Measurements from ENCODE around the gene MUC2.

The MUC2 gene

DNA sequence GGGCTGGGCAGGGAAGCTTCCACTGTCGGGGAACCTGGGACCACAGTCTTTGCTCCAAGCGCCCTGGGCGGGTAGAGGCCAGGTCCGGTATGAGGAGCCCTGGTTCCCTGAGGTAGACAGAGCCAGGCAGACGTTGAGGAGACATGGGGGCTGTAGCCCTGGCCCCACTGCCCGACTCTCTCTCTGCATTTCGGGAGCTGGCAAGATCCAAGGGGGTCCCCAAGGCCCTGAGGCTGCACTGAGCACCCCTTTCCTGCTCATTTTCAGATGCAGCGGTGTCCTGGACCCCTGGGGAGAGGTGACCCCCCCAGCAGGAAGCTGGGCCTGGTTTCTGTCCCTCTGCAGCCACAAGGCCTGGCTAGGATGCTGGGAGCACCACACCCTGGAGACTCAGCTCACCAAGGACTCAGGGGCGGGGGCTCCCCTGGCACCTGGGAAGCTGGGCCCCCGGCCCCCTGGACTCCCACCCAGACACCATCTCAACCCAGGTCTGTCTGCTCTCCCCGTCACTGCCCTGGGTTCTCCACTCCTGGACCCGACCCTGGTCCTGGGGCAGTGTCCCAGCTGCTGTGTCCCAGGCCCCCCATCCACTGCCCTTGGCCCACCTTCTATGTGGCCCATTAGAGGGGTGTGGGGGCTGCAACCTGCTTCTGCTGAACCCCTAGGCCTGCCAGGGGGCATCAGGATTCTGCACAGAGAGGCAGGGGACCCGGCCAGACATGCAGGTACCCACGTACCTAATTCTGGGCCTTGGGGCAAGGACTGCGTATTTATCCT, 23.1 kb upstream of the MUC2 start:
- no peak for DNase-seq (ENCODE audit: low read depth in 3 of 3)

DNA sequence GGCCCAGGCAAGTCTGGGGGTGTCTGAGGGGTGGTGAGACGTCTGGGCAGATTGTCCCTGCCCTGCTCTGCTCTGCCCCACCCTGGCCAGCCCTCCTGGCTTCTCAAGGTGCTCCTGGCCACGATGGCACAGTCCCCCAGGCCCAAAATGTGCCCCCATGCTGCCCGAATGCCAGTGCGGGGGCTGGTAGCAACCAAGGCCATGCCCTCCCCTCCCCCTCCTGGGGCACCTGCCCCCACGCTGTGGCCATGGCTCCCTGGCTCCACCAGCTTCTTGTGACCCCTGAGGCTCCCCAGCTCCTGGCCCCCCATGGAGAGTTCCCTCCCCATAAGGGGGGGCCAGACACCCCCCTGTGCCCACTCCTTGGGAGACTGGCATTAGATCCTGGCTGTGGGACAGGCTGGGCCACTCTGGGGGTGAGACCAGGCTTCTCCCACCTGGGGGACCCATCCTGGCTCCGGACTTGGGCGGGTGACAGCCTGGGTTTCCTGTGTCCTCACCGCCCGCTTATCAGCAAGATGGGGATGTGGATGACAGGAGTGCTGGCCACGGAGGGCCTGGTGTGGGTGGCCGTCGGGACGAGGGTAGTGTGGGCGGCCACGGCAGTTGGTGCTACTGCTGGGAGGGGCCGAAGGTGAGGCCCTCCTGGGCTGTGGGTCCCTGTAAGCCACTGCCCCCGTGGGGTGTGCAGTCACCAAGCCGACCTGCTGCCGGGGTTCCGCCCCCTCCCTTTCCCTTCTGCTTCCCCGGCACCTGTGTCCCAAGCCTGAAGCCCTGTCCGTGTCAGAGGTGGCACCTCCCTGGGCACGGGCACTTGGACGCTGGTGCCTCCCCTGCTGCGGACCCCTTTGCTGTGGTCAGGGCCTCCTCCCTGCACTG, 22.3 kb upstream of the MUC2 start:
- DNase-seq (ENCODE audit: low read depth in 3 of 3) = no peak

DNA sequence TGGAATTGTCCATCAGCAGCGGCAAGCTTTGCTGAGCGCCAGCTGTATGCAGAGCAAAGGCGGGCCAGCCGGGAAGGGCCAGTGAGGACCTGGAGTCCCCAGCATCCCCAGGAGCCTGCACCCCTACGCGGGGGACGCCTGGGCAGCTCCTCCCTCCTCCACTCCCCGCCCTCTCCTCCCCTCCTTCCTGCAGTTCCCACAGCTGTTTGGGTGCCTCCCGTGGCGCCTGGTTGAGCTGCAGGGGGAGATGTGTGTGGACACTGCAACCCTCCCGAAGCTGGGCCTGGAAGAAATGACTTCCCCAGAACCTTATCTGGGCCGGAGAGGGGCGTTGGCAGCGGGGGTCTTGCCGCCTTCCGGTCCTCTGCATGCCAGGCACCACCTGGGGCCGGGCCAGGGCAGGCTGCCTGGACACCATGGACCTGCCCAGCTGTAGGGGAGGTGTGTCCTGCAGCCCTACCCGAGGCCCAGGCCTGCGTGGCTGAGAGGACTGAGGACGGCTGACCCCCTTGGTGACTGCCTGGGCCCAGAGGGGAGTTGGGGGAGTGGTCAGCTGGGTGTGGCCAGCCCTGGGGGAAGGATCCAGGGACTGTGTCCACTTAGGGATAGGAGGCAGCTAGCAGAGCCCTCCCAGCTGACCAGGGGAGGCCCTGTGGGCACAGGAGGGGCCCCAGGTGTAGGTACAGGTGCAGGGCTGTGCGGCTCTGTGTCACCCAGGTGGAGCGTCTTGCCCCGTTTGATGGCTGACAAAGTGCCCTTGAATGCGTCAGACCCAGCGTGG, 21.4 kb upstream of the MUC2 start:
- DNase-seq (ENCODE audit: low read depth in 3 of 3) = no peak

DNA sequence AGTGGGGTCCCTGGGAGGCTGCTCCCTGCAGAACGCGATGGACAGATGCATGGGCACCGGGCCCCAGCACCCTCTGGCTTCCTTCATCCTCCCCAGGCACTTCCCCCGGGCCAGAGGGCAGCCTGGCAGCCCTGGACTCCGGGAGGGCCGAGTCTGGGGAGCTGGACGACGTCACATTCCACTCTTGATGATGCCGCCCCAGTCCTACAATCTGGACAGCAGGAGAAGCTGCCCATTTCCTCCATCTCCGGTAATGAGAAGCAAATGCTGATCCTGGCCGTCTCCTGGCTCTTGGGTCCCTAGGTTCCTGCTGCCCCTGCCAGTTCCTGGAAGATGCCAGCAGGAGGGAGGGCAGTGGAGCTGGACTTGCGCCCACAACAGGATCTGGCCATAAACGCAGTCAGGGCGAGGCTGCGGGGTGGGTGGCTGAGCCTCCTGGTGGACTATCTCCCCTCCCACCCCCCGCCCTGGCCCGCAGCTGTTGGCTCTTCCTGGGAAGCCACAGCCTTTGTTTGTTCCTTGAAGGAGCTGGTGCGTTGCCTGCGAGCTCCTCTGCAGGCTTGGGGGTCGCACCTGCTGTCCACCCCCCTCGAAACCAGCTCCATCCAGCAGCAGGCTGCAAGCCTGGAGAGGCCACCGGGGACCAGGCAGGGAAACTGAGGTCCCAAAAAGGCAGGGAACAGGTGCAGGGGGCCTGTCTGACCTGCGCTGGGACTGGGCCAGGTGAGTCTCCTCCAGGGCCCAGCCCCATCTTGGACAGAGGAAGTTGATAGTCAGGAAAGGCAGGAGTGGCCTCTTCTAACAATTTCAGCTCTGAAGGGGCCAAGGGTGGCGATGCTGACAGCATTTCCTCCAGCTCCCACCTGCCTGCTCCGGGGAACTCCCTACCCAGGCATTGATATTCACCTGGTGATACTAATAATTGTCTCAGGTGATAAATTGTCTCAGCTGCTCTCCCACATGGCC, 20.2 kb upstream of the MUC2 start:
- no peak for DNase-seq (ENCODE audit: low read depth in 3 of 3)

DNA sequence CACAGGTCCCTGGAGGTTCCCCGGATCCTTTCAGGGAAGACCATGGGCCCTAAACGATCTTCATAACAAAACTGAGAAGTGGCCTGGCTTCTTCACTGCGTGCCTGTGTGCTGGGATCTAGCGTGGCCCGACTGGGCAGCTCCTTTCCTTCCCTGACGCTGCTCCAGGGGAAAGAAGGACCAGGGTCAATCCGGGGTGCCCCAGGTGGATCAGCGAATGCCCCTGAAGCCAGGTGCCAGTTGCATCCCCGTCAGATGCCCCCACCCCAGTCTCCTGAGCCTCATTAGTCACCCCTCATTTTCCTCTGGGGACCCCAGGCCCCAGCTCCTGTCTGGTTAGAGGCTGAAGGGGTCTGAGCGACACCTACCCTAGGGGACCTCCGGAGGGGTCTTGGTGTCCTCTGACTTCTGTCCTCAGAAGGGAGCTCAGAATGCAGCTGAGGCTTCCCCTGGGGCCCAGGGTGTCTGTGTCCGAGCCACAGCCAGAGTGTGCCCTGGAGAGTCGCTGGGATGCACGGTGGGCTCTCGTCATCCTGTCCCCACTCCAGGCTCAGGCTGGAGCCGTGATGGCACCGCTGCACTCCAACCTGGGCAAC, 19.5 kb upstream of the MUC2 start:
- no peak for DNase-seq (ENCODE audit: low read depth in 3 of 3)

DNA sequence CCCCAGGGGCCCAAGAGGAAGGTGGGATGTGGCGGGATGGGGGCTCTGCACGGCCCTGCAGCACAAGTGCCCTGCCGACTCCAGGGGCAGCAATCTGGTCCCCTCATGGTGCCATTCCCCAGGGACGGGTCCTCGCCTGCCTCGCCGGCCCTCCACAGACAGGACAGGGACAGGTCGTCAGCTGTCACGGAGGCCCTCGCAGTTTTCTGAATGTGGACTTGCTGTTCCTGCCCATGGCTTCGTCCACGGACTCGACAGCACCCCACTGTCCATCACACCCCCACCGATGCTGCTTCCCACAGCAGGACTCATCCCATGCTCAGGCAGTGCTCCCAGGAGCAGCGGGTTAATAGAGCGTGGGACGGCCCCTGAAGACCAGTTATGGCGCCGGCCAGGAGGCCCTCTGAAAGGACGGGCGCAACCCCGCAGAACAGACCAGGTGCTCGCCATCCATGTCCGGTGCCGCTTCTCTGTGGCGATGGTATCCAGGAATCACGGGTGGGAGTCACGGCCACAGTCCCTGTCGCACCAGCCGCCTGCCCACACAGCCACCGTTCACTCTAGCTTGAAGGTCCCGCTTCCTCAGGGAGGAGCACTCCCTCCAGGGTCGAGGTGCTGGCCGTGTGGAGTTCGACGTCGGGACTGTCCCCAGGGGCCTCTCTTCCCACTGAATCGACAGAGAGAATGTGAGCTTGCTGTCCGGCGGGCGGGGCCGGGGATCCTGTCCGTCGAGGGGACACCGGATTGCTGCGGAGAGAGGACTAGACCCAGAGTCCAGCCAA, 18.5 kb upstream of the MUC2 start:
- no peak for DNase-seq (ENCODE audit: low read depth in 3 of 3)

DNA sequence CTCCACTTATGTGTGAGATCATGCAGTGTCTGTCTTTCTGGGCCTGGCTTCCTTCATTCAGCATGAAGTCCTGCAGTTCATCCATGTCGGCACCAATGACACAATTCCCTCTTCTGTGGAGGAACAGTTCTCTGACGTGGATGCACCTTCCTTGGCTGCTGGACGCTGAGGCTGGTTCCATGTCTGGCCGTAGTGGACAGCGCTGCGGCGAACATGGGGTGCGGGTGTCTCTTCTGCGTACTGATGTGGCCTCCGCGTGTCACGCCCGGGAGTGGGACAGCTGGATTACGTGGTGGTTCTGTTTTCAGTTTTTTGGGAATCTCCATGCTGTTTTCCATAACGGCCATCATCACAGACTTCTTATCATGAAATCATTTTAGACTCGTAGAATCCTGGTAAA, 16.9 kb upstream of the MUC2 start:
- no peak for DNase-seq (ENCODE audit: low read depth in 3 of 3)

DNA sequence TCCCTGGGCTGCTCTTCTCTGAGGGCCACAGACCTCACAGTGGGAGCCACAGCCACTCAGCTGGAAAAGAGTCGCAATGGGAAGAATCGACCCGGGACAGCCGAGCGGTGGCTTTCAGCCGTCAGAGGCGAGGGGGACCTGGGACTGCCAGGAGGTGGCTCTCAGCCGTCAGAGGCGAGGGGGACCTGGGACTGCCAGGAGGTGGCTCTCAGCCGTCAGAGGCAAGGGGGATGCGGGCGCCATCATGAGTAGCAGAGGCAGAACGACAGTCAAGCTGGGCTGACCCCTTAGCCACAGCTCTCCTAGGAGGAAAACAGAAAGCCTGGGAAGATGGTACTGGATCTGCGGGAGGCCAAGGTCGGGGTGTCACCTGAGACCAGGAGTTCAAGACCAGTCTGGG, 14.9 kb upstream of the MUC2 start:
- DNase-seq (ENCODE audit: low read depth in 3 of 3) = no peak

DNA sequence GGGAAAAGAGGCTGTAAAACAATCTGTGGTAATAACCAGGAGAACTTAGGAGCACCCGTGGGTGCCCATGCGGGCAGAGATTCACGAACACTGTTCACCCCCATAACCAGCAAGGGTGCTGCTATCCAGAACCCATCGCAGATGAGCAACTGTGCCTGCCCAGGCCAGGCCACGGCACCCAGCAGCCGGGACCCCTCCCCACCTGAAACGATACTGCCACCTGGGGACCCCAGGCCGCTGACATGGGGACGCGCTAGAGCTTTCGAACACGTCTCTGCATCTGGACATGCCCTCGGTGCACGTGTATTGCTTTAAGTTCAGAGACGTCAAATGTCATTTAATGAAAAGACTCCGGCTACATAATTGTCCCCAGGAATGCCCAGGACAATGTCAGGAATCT, 14.3 kb upstream of the MUC2 start:
- DNase-seq (ENCODE audit: low read depth in 3 of 3) = no peak

DNA sequence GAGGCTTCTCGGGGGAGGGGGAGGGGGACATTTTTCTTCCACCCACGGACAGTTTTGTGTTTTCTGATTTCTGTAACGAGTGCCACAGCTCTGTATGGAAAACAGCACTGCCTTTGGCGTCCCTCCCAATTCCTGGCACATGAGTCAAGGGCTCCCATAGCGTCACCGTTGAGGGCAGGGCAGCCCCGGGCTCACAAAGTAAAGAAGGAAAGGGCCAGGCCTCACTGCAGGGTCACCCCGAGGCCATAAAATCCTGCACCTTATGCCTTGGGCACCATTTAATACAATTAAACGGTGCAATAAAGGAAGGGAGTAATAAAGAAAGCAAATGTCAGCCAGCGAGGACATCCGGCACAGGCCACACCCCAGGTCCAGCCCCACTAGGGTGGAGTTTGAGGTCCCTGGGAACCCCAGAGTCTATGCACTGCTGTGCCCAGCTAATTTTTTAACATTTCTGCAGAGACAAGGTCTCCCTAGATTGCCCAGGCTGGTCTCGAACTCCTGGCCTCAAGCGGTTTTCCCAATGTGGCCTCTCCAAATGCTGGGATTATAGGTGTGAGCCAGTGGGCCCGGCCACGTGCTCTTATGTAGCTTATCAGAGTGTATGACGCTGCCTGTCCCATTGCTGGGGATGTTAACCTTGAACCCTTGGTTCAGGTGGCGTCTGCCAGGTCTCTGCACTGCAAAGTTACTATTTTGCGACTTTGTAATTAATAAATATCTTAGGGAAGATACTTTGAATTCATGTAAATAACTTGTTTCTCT, 13.6 kb upstream of the MUC2 start:
- DNase-seq (ENCODE audit: low read depth in 3 of 3) = no peak

DNA sequence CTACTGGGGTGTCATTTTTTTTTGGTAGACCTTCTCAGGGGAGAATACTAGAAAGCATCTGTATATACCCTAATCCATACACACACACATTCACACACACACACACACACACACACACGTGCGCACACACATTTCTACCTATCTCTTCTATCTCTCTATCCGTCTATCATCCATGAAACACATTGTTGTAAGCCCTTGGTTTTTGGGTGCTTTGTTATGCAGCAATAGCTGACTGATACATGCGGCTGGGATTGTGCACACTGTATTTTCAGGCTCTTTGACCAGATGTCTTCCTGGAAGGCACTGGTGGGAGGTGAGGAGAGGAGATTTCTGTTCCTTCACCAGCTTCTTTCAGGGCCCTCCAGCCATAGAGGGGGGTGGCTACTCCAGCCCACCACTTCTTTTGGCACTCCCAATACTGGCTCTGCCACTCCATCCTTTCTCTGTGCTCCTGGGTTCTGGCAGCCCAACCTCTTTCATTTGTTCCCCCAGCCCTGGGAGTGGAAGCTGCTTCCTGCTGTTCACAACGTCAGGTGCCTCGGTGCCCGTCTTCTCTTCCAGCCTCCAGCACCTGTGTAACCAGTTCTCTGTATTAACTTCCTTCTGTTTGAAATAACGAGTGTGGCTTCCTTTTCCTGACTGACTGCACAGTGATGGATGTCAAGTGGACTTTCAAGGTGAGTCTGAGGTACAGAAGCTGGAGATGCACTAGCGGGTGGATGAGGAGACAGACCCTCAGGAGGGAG, 12.4 kb upstream of the MUC2 start:
- DNase-seq (ENCODE audit: low read depth in 3 of 3) = no peak

DNA sequence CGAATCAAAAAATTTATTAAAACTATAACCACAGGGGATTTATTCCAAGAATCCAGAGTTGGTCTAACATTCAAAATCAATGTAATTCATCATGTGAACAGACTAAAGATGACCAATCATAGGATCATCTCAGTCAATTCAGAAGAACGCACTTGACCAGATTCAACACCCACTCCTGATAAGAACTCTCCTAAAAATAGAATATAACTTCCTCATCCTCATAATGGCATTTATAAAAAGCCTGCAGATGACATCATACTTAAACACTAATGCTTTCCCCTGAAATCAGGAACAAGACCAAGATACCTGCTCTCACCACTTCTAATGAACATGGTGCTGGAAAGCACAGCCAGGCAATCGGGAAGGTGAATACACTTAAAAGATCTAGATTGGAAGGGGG, 10.5 kb upstream of the MUC2 start:
- DNase-seq (ENCODE audit: low read depth in 3 of 3) = no peak

DNA sequence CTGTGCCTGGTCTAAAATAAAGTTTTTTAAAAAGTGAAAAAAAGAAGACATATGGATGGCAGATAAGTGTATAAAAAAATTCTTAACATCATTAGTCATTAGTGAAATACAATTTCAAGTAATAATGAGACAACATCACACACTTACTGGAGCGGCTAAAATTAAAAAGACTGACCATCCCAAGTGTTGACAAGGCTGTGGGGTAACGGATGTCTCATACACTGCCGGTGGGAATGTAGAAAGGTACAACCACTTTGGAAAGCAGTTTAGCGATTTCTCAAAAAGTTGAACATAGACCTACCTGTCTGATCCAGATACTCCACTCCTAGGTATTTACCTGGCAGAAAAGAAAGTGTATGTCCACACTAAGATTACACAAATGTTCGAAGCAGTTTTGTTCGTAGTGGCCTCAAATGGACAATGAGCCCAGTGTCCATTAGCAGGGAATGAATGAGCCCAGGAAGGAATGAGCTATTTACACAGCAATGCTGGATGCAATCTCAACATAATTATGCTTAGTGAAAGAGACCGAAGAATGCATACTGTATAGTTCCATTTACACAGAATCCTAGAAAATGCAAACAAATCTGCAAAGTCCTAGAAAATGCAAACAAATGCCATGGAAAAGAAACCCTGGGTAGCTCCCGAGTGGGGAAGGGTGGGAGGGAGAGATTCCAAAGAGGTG, 6.7 kb upstream of the MUC2 start:
- DNase-seq (ENCODE audit: low read depth in 3 of 3) = no peak

DNA sequence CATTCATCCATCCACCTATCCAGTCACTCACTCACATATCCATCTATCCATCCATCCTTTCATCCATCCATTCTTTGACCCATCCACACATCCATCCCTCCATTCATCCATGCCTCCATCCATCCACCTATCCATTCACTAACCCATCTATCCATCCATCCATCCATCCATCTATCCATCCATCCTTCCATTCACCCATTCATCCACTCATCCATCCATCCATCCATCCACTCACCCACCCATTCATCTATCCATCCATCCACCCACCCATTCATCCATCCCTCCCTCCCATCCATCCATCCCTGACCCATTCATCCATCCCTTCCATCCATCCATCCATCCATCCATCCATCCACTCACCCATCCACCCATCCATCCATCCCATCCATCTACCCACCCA, 4.9 kb upstream of the MUC2 start:
- DNase-seq (ENCODE audit: low read depth in 3 of 3) = no peak

DNA sequence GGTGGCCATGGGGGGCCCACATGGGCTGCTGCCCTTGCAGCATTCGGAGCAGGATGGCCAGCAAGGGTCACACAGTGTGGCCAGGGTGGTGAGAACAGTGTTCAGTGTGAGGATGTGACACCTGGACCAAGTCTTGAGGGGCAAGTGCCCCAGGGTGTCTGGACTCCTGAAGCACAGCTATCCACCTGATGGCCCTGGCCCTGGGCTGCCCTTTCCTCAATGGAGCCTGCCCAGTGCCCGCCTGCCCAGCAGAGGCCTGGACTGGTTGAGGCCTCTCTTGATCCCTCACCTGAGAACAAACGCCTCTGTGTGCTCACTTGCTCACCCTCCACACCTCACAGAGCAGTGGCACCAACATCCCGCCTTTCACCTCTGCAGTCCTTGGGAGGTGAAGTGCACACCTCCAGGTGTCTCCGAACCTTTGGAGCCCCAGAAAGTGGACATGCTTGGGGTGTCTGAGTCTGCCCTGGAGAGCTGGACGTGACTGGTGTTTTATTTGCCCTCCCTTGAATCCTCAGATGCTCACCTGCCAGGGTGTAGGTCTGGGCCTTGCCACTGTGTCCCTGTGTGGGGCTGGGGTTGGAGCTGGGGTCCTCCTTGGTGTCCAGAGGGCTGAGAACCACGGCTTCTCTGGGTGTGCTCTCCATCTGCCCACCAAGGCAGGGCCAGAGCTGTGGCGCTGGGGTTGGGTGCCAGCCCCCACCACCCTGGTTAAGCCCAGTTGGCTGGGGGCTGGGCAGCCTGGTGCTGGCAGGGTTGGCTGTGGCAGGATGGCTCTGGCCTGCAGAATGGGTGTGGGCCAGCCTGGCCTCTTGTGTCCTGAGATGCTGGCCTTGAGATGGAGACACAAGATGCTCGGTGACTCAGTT, 3.8 kb upstream of the MUC2 start:
- DNase-seq (ENCODE audit: low read depth in 3 of 3) = no peak

DNA sequence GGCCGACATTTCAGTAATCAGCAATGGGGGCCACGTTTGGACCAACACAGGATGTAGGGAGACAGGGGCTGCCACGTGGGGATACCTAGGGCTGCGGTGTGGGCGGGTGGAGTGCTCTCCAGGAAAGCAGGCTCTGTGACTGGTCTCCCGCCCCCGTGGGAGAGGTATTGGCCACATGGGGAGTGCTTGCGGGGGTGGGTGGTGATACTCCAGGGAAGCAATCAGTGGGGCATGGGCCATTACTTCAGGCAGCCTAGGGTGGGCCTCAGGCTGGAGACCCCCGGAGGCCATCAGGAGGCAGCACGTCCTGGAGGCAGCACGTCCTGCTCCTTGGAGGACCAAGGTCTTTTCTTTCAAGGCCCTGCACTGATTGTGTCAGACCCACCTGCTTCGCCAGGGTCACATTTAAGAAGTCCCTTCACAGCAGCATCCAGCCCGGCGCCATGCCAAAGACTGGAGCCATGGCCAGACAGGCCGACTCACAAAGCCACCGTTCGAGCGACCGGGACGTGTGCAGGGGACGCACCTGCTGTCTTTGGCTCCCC, 3.0 kb upstream of the MUC2 start:
- no peak for DNase-seq (ENCODE audit: low read depth in 3 of 3)
